IPS DF 6.9 (cell line): Measurements from ENCODE around the gene PEX7.
"Not testable (repeated sequence)": the region's sequence is repeated elsewhere in the genome, so short reads cannot be mapped to it uniquely, and the experiment has no call there.

ENCODE experiments used
- DNase-seq: peaks from one replicate; pipeline ENCODE4 v3.0.0-alpha.2; 2013; ENCODE audit warnings: low read depth, low spot score
- H3K27ac ChIP-seq: one replicate; pipeline ENCODE4 v1.5.1; 2013; ENCODE audit warnings: low read length, control low read depth
- H3K27me3 ChIP-seq: 2 replicates; pipeline ENCODE4 v1.6.1; 2013; ENCODE audit warnings: mild to moderate bottlenecking, low read length; ENCODE audit not compliant: control insufficient read depth, insufficient read depth
- H3K36me3 ChIP-seq: 2 replicates; pipeline ENCODE4 v1.6.1; 2013; ENCODE audit warnings: low read length; ENCODE audit not compliant: control insufficient read depth, insufficient read depth
- H3K4me1 ChIP-seq: 2 replicates; pipeline ENCODE4 v1.6.1; 2013; ENCODE audit warnings: low read length; ENCODE audit not compliant: control insufficient read depth, insufficient read depth
- H3K4me3 ChIP-seq: 2 replicates; pipeline ENCODE4 v1.5.1; 2013; ENCODE audit warnings: mild to moderate bottlenecking, low read length
- H3K9me3 ChIP-seq: 2 replicates; pipeline ENCODE4 v1.6.1; 2013; ENCODE audit warnings: low read length, inconsistent platforms; ENCODE audit not compliant: control insufficient read depth, insufficient read depth
- WGBS: extraction: QIAGEN DNeasy Blood & Tissue Kit; methylation state at CpG from one replicate; pipeline ENCODE4 v1.1.7; 2013; ENCODE audit warnings: mixed read lengths, missing lambda C conversion rate; ENCODE audit not compliant: insufficient read length, insufficient coverage; 5-methylcytosine and 5-hydroxymethylcytosine counted together

The PEX7 gene

GRCh38 chr6:136809091-136809860 is 13.1 kb upstream of the PEX7 start:
- no peak overlapping the region for H3K4me3 ChIP-seq
- whole genome bisulfite sequencing: no CpG with 5 or more reads among the region's 7 CpGs
- H3K36me3 ChIP-seq: no peaks in the 10 kb centered on the region
- no peak for DNase-seq
- no peaks in the 10 kb centered on the region for H3K9me3 ChIP-seq
- no peaks in the 10 kb centered on the region for H3K4me1 ChIP-seq
- H3K27me3 ChIP-seq: no peaks in the 10 kb centered on the region
- no peak overlapping the region for H3K27ac ChIP-seq

GRCh38 chr6:136811272-136811671 is 11.1 kb upstream of the PEX7 start:
- no peaks in the 10 kb centered on the region for H3K4me1 ChIP-seq
- H3K36me3 ChIP-seq: no peaks in the 10 kb centered on the region
- H3K9me3 ChIP-seq: no peaks in the 10 kb centered on the region
- no peaks in the 10 kb centered on the region for H3K27me3 ChIP-seq
- no peak overlapping the region for H3K27ac ChIP-seq
- no peak for DNase-seq
- H3K4me3 ChIP-seq: no peak overlapping the region

- Histone ChIP-seq H3K4me3 (no peak overlapping the region), H3K36me3 (no peaks in the 10 kb centered on the region), H3K27me3 (no peaks in the 10 kb centered on the region), H3K27ac (no peak overlapping the region), H3K4me1 (no peaks in the 10 kb centered on the region), H3K9me3 (no peaks in the 10 kb centered on the region)
- DNase-seq: no peak
- no CpG with 5 or more reads among the region's 2 CpGs for WGBS
Measured at GRCh38 chr6:136812174-136812573, 10.2 kb upstream of the PEX7 start.

GRCh38 chr6:136815608-136816007 is 6.8 kb upstream of the PEX7 start:
- H3K9me3 ChIP-seq, H3K27me3 ChIP-seq, H3K27ac ChIP-seq, DNase-seq, H3K4me1 ChIP-seq, H3K4me3 ChIP-seq, H3K36me3 ChIP-seq: not testable (repeated sequence)
- no CpG with 5 or more reads among the region's 1 CpG for WGBS

DNA sequence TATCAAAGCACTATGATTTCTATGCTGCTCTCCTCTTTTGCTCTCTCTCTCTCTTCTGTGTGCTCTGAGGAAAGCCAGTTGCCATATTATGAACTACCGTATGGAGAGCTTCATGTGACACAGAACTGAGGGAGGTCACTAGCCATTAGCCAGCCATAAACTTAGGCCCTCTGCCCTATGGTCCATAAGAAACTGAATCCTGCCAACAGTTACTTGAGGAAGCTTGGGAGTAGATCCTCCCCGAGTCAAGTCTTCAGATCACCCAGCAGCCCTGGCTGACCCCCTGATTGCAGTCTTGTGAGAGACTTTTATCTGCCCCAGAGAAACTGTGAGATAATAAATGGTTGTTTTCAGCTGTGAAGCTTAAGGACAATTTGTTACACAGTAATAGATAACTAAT is 5.7 kb upstream of the PEX7 start:
- no peaks in the 10 kb centered on the region for H3K27me3 ChIP-seq
- H3K9me3 ChIP-seq: no peaks in the 10 kb centered on the region
- no peaks in the 10 kb centered on the region for H3K36me3 ChIP-seq
- H3K4me1 ChIP-seq: no peaks in the 10 kb centered on the region
- no peak overlapping the region for H3K4me3 ChIP-seq
- no CpG with 5 or more reads among the region's 2 CpGs for WGBS
- no peak for DNase-seq
- H3K27ac ChIP-seq: no peak overlapping the region

GRCh38 chr6:136820561-136820960 is 1.8 kb upstream of the PEX7 start:
- H3K4me3 ChIP-seq: no peak overlapping the region
- H3K9me3 ChIP-seq: no peaks in the 10 kb centered on the region
- no peak for DNase-seq
- H3K27me3 ChIP-seq: no peaks in the 10 kb centered on the region
- no peaks in the 10 kb centered on the region for H3K36me3 ChIP-seq
- H3K27ac ChIP-seq: no peak overlapping the region
- whole genome bisulfite sequencing: no CpG with 5 or more reads among the region's 2 CpGs
- H3K4me1 ChIP-seq: 0 out of 2 replicates have a peak, but pooled peaks cover 1% of the 10 kb centered on the region

DNA sequence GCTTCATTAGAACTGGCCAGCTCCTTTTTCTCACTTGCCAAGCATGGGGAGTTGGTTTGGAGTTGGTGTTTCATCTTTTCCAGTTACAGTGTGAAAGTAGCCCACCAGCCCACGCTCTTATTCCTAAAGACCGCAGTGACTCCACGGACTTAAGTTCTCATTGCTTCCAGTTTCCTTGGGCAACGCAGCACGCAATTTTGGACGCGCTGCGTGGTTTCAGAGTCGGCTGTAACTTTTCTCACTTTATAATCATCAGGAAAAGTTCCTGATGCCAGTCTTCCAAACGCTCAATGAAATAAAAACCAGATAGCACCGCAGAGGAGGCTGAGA is 381 bp upstream of the PEX7 start:
- WGBS: no CpG with 5 or more reads among the region's 11 CpGs
- DNase-seq: no peak
- Histone ChIP-seq H3K36me3 (peaks cover 2% of the 10 kb centered on the region; the same call in 1 of the 2 replicates), H3K4me3 (peak overlapping the region; percentile 60; the same call in 1 of the 2 replicates), H3K27me3 (no peaks in the 10 kb centered on the region), H3K4me1 (0 out of 2 replicates have a peak, but pooled peaks cover 1% of the 10 kb centered on the region), H3K27ac (no peak overlapping the region), H3K9me3 (no peaks in the 10 kb centered on the region)

GRCh38 chr6:136823128-136823660 is 802 bp downstream of the PEX7 start:
- no CpG with 5 or more reads among the region's 31 CpGs for WGBS
- Histone ChIP-seq H3K27ac (no peak overlapping the region), H3K27me3 (no peaks in the 10 kb centered on the region), H3K36me3 (peaks cover 2% of the 10 kb centered on the region; the same call in 1 of the 2 replicates), H3K4me3 (peak overlapping the region; percentile 60; the same call in 1 of the 2 replicates), H3K9me3 (no peaks in the 10 kb centered on the region), H3K4me1 (0 out of 2 replicates have a peak, but pooled peaks cover 1% of the 10 kb centered on the region)
- no peak for DNase-seq

GRCh38 chr6:136826216-136826615 is 3.8 kb downstream of the PEX7 start:
- no peak overlapping the region for H3K4me3 ChIP-seq
- no peak for DNase-seq
- peaks cover 2% of the 10 kb centered on the region; the same call in 1 of the 2 replicates for H3K36me3 ChIP-seq
- 0 out of 2 replicates have a peak, but pooled peaks cover 1% of the 10 kb centered on the region for H3K4me1 ChIP-seq
- no CpG with 5 or more reads among the region's 6 CpGs for WGBS
- H3K27me3 ChIP-seq: no peaks in the 10 kb centered on the region
- H3K9me3 ChIP-seq: no peaks in the 10 kb centered on the region
- no peak overlapping the region for H3K27ac ChIP-seq

- no peaks in the 10 kb centered on the region for H3K4me1 ChIP-seq
- no peak overlapping the region for H3K27ac ChIP-seq
- DNase-seq: no peak
- peaks cover 2% of the 10 kb centered on the region; the same call in 1 of the 2 replicates for H3K9me3 ChIP-seq
- no CpG with 5 or more reads among the region's 1 CpG for whole genome bisulfite sequencing
- peaks cover 9% of the 10 kb centered on the region for H3K36me3 ChIP-seq
- H3K27me3 ChIP-seq: no peaks in the 10 kb centered on the region
- no peak overlapping the region for H3K4me3 ChIP-seq
Measured at GRCh38 chr6:136831873-136832562, 9.6 kb downstream of the PEX7 start.
